SK-N-SH treated with all-trans-retinoic acid at 6 μM for 48 hours (cell line): ENCODE measurements around the gene FAM210A.

Source experiments
- ATAC-seq: fragments of 200-7000 bp; cut with Tn5 transposase; 3 replicates; pipeline ENCODE4 v1.9.1; 2020; ENCODE audit warnings: mild to moderate bottlenecking, moderate library complexity
- ARNTL ChIP-seq: fragments of 450-650 bp; formaldehyde crosslinking; IDR thresholded peaks from 2 replicates; pipeline ENCODE4 v1.5.0; 2020; ENCODE audit warnings: low read depth, mild to moderate bottlenecking, moderate library complexity, borderline replicate concordance
- BACH2 ChIP-seq: fragments of 250-450 bp; sonication (Bioruptor Pico); IDR thresholded peaks from 2 replicates; pipeline ENCODE4 v1.9.0; 2021; ENCODE audit warnings: mild to moderate bottlenecking, borderline replicate concordance
- CSDC2 ChIP-seq: fragments of 250-450 bp; sonication (Bioruptor Pico); IDR thresholded peaks from 2 replicates; pipeline ENCODE4 v1.5.0; 2020; ENCODE audit warnings: mild to moderate bottlenecking, moderate library complexity
- CSRNP3 ChIP-seq: fragments of 250-450 bp; sonication (Bioruptor Pico); IDR thresholded peaks from 2 replicates; pipeline ENCODE4 v1.5.1; 2021; ENCODE audit warnings: mild to moderate bottlenecking, moderate library complexity
- ESRRG ChIP-seq: fragments of 250-450 bp; sonication (Bioruptor Pico); IDR thresholded peaks from 2 replicates; pipeline ENCODE4 v1.6.1; 2021; ENCODE audit warnings: mild to moderate bottlenecking
- GLIS3 ChIP-seq: fragments of 250-450 bp; sonication (Bioruptor Pico); IDR thresholded peaks from 2 replicates; pipeline ENCODE4 v1.5.0; 2020; ENCODE audit warnings: mild to moderate bottlenecking, moderate library complexity
- ISL1 ChIP-seq: fragments of 250-450 bp; sonication (Bioruptor Pico); IDR thresholded peaks from 2 replicates; pipeline ENCODE4 v2.1.2; 2022; ENCODE audit warnings: mild to moderate bottlenecking, moderate library complexity
- OSR1 ChIP-seq: fragments of 250-450 bp; sonication (Bioruptor Pico); IDR thresholded peaks from 2 replicates; pipeline ENCODE4 v1.8.0; 2022; ENCODE audit warnings: moderate library complexity, mild to moderate bottlenecking, inconsistent platforms
- PPARA ChIP-seq: fragments of 250-450 bp; sonication (Bioruptor Pico); IDR thresholded peaks from 2 replicates; pipeline ENCODE4 v1.5.0; 2020; ENCODE audit warnings: mild to moderate bottlenecking, borderline replicate concordance
- SNAI2 ChIP-seq: fragments of 250-450 bp; sonication (Bioruptor Pico); IDR thresholded peaks from 2 replicates; pipeline ENCODE4 v1.5.0; 2020; ENCODE audit warnings: mild to moderate bottlenecking, moderate library complexity
- TCF4 ChIP-seq: fragments of 250-450 bp; sonication (Bioruptor Pico); IDR thresholded peaks from 2 replicates; pipeline ENCODE4 v1.8.0; 2021; ENCODE audit warnings: mild to moderate bottlenecking, moderate library complexity, borderline replicate concordance
- TOX ChIP-seq: fragments of 250-450 bp; sonication (Bioruptor Pico); IDR thresholded peaks from 2 replicates; pipeline ENCODE4 v1.8.0; 2021; ENCODE audit warnings: mild to moderate bottlenecking, moderate library complexity, borderline replicate concordance
- ZC3H10 ChIP-seq: fragments of 250-450 bp; sonication (Bioruptor Pico); IDR thresholded peaks from 2 replicates; pipeline ENCODE4 v1.5.1; 2021; ENCODE audit warnings: mild to moderate bottlenecking, moderate library complexity
- ZFP3 ChIP-seq: fragments of 250-450 bp; sonication (Bioruptor Pico); IDR thresholded peaks from 2 replicates; pipeline ENCODE4 v1.5.0; 2020; ENCODE audit warnings: mild to moderate bottlenecking, moderate library complexity
- ZNF565 ChIP-seq: fragments of 450-650 bp; formaldehyde crosslinking; conservative IDR thresholded peaks from 2 replicates; pipeline ENCODE4 v1.5.0; 2020; ENCODE audit warnings: low read depth, mild to moderate bottlenecking, moderate library complexity
- ZNF8 ChIP-seq: fragments of 450-650 bp; formaldehyde crosslinking; IDR thresholded peaks from 2 replicates; pipeline ENCODE4 v1.5.0; 2020; ENCODE audit warnings: mild to moderate bottlenecking, moderate library complexity
- TF ChIP-seq, protein P1 (sequence below): fragments of 250-450 bp; sonication (Bioruptor Pico); IDR thresholded peaks from 2 replicates; pipeline ENCODE4 v1.5.1; 2020; ENCODE audit warnings: low read depth, mild to moderate bottlenecking, moderate library complexity
- TF ChIP-seq, protein P2 (sequence below): fragments of 250-450 bp; sonication (Bioruptor Pico); IDR thresholded peaks from 2 replicates; pipeline ENCODE4 v1.5.0; 2020; ENCODE audit warnings: mild to moderate bottlenecking, moderate library complexity
- TF ChIP-seq, protein P3 (sequence below): fragments of 250-450 bp; sonication (Bioruptor Pico); IDR thresholded peaks from 2 replicates; pipeline ENCODE4 v1.8.0; 2020; ENCODE audit warnings: mild to moderate bottlenecking, moderate library complexity, borderline replicate concordance
- TF ChIP-seq, protein P4 (sequence below): fragments of 250-450 bp; sonication (Bioruptor Pico); IDR thresholded peaks from 2 replicates; pipeline ENCODE4 v1.8.0; 2021; ENCODE audit warnings: low read depth, mild to moderate bottlenecking, moderate library complexity, borderline replicate concordance

The FAM210A gene

GRCh38 chr18:13760047-13760446 lies 33.7 kb upstream of the FAM210A start (continued):
- TF ChIP-seq, protein P1, sequence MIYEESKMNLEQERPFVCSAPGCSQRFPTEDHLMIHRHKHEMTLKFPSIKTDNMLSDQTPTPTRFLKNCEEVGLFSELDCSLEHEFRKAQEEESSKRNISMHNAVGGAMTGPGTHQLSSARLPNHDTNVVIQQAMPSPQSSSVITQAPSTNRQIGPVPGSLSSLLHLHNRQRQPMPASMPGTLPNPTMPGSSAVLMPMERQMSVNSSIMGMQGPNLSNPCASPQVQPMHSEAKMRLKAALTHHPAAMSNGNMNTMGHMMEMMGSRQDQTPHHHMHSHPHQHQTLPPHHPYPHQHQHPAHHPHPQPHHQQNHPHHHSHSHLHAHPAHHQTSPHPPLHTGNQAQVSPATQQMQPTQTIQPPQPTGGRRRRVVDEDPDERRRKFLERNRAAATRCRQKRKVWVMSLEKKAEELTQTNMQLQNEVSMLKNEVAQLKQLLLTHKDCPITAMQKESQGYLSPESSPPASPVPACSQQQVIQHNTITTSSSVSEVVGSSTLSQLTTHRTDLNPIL (CRISPR knock-in tag) = no peak
- TF ChIP-seq TCF4 (CRISPR knock-in tag) (no peak), CSDC2 (CRISPR knock-in tag) (no peak), ARNTL (no peak), PPARA (CRISPR knock-in tag) (no peak), OSR1 (CRISPR knock-in tag) (no peak)

- no peak for TF ChIP-seq ESRRG (CRISPR knock-in tag)
- TF ChIP-seq, protein P2, sequence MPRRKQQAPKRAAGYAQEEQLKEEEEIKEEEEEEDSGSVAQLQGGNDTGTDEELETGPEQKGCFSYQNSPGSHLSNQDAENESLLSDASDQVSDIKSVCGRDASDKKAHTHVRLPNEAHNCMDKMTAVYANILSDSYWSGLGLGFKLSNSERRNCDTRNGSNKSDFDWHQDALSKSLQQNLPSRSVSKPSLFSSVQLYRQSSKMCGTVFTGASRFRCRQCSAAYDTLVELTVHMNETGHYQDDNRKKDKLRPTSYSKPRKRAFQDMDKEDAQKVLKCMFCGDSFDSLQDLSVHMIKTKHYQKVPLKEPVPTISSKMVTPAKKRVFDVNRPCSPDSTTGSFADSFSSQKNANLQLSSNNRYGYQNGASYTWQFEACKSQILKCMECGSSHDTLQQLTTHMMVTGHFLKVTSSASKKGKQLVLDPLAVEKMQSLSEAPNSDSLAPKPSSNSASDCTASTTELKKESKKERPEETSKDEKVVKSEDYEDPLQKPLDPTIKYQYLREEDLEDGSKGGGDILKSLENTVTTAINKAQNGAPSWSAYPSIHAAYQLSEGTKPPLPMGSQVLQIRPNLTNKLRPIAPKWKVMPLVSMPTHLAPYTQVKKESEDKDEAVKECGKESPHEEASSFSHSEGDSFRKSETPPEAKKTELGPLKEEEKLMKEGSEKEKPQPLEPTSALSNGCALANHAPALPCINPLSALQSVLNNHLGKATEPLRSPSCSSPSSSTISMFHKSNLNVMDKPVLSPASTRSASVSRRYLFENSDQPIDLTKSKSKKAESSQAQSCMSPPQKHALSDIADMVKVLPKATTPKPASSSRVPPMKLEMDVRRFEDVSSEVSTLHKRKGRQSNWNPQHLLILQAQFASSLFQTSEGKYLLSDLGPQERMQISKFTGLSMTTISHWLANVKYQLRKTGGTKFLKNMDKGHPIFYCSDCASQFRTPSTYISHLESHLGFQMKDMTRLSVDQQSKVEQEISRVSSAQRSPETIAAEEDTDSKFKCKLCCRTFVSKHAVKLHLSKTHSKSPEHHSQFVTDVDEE (CRISPR knock-in tag) = no peak
- TF ChIP-seq CSDC2 (CRISPR knock-in tag) = no peak
- TF ChIP-seq BACH2 = no peak
- TF ChIP-seq, protein P3, sequence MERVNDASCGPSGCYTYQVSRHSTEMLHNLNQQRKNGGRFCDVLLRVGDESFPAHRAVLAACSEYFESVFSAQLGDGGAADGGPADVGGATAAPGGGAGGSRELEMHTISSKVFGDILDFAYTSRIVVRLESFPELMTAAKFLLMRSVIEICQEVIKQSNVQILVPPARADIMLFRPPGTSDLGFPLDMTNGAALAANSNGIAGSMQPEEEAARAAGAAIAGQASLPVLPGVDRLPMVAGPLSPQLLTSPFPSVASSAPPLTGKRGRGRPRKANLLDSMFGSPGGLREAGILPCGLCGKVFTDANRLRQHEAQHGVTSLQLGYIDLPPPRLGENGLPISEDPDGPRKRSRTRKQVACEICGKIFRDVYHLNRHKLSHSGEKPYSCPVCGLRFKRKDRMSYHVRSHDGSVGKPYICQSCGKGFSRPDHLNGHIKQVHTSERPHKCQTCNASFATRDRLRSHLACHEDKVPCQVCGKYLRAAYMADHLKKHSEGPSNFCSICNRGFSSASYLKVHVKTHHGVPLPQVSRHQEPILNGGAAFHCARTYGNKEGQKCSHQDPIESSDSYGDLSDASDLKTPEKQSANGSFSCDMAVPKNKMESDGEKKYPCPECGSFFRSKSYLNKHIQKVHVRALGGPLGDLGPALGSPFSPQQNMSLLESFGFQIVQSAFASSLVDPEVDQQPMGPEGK (CRISPR knock-in tag) = no peak
- no peak for TF ChIP-seq ZNF8 (CRISPR knock-in tag)
- TF ChIP-seq, protein P1 (CRISPR knock-in tag) = no peak
- TF ChIP-seq ISL1 = no peak
- no peak for TF ChIP-seq TOX (CRISPR knock-in tag)
- TF ChIP-seq, protein P4, sequence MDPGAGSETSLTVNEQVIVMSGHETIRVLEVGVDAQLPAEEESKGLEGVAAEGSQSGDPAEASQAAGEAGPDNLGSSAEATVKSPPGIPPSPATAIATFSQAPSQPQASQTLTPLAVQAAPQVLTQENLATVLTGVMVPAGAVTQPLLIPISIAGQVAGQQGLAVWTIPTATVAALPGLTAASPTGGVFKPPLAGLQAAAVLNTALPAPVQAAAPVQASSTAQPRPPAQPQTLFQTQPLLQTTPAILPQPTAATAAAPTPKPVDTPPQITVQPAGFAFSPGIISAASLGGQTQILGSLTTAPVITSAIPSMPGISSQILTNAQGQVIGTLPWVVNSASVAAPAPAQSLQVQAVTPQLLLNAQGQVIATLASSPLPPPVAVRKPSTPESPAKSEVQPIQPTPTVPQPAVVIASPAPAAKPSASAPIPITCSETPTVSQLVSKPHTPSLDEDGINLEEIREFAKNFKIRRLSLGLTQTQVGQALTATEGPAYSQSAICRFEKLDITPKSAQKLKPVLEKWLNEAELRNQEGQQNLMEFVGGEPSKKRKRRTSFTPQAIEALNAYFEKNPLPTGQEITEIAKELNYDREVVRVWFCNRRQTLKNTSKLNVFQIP = no peak
- TF ChIP-seq ZFP3 (CRISPR knock-in tag) = no peak
- TF ChIP-seq CSRNP3 (CRISPR knock-in tag) = no peak
- no peak for TF ChIP-seq GLIS3 (CRISPR knock-in tag)
- TF ChIP-seq TCF4 (CRISPR knock-in tag) = no peak
- ATAC-seq = no peak
Observed at GRCh38 chr18:13758622-13759021, 32.3 kb upstream of the FAM210A start.

DNA sequence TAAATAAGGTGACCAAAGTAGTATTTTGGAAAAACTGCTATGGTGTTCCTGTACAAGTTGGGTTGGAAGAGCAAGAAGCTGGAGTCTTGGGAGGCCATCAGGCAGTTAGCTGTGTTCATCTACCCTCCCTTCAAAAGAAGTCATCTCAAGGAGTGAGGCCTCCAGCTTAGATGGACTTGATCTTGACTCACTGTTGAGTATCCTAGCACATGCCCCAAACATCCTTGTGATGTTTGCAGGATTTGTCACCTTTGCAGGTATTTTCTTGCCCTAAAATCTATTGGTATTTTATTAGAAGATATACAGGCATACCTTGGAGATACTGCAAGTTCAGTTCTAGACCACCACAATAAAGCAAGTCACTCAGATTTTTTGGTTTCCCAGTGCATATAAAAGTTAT lies 30.3 kb upstream of the FAM210A start:
- ATAC-seq = no peak
- TF ChIP-seq, protein P2 (CRISPR knock-in tag) = no peak
- TF ChIP-seq SNAI2 (CRISPR knock-in tag) = no peak
- TF ChIP-seq, protein P4 = no peak
- TF ChIP-seq ZC3H10 = no peak
- TF ChIP-seq, protein P3 (CRISPR knock-in tag) = no peak
- no peak for TF ChIP-seq ZNF565 (CRISPR knock-in tag)
